HG03378 (cell line): ENCODE data around the gene FCHSD2.
"Not testable (repeated sequence)": the region's sequence is repeated elsewhere in the genome, so short reads cannot be mapped to it uniquely, and the experiment has no call there.

Experiments used
- ATAC-seq: cut with Tn5 transposase; IDR thresholded peaks from one replicate; pipeline ENCODE4 v1.9.1; 2021; ENCODE audit warnings: mild to moderate bottlenecking, moderate library complexity; ENCODE audit not compliant: unreplicated experiment

Gene FCHSD2

DNA sequence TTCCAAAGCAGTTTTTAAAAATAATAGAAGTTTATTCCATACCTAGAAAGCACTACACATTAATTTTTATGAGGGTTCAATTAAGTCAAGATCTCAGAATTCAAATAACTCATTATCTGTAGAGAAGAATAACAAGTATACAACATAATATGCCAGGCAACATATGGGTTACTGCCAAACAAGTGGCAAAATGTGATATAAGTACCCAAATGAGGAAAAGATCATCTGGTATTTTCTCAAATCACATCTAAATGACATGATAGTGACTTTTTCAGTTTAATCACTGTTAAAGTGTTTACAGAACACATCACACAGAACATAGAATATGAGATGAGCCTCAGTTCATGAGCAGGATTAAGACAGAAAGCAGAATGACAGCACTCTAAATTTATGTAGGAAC is 123.3 kb downstream of the FCHSD2 start:
- ATAC-seq: no peak

DNA sequence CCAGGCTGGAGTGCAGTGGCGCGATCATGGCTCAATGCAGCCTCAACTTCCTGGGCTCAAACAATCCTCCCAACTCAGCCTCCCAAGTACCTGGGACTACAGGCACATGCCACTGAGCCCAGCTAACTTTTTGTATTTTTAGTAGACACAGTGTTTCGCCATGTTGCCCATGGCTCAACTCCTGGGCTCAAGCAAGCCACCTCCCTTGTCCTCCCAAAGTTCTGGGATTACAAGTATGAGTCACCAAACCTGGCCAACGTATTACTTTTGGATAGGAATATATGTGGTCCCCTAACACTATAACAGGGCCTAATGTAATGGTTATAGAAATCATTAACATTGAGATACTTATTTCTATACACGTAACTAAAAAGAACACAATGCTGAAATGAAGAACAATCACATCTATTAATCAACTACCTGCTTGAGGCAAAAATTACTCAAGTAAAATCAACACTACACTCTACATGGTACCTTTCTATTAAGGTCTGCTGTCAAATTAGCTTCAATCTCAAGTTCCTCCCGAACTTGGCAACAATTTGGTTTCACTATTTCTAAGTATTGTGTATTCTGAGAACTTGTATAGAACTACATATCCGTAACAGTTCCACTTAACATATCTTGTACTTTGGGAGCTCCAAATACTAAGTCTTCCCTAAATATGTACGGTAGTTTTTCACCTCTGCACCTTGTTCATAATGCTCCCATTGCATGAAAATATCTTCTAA is 124.9 kb downstream of the FCHSD2 start:
- ATAC-seq: no peak

DNA sequence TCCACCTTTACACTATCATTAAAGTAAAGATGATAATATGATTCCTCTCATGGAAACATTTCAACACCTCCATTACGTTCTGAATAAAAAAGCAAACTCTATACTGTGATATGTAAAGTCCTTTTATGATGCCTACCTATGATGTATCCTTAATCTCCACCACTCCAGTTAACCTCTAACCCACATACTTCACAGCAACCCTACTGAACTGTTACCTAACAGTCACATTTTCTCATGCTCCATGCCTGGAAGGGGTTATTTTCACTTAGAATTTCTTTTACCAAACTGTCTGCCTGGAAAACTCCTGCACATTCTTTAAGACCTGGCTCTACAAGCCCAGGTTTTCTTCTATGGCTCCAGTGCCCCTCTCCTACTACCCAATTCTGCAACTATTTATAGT is 129.1 kb downstream of the FCHSD2 start:
- no peak for ATAC-seq

DNA sequence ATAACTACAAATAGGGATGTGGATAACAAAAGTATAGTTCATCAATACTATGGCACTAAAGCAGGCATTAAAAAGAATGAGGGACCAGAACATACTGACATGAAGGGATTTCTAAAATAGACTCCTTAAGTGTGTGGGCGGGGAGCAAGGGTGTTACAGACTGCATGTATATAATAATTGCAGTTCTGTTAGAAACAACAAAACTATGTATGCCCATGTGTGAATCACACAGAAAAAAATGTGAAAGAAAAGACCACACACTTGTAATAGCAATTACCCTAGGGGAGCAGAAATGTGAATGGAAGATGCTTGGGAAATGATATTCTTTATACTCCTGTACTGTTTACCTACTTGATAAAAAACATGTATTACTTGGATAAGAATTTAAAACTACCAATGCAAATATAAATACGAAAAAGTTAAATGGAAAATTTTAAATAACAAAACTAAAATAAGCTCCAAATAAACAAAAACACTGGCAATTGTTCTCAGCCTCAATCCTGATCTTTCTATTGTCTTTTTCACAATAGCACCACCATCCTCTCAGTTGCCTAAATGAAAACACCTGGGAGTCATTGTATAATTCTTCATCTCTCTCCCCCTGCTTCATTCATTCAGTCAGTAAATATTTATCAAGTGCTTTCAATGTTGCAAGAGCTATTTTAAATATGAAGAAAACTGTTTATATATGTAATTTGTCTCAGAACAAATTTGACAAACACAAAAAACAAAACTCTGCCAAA is 129.8 kb downstream of the FCHSD2 start:
- ATAC-seq: no peak

DNA sequence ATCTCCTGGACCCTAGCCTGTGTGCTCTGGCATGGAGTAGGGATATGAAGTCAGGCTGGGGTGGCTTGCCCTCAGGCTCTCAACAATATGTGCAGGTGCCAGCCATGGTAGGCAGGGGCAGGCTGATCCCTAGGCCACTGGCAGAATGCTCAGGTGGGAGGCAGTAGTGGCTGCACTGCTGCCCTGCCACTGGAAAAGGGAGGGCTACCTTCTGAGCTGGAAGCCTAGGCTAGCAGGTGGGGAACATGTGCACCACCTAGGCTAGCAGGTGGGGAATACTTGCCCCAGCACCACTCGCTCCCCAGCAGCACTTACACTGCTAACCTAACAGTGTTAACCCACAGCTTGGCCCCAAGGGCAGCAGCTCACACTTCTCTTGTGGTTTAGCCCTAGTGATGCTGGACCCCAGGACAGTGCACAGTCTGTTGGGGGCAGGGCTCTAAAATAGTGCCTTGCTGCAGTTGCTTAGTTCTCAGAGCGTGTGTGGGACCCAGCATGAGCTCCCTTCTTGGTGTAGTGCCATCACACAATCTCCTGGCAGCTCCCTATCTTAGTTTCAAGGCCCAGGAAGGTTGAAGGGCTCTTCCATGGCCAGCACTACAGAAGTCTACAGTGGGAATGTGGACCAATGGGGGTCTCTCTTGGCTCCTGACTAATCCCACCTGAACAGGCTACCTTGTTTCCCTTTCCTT is 130.8 kb downstream of the FCHSD2 start:
- no peak for ATAC-seq

DNA sequence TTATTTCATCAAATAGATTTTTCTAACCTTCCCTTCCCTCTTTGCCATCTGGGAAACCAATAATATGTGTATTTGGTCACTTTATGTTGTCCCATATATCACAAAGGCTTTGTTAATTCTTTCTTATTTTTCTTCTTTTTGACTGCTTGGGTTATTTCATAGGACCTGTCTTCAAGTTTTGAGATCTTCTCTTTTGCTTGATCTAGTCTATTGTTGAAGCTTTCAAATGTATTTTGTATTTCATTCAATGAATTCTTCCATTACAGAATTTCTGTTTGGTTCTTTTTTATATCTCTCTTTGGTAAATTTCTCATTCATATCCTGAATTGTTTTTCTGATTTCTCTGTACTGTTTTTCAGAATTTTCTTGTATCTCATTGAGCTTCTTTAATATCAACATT is 132.1 kb downstream of the FCHSD2 start:
- no peak for ATAC-seq

DNA sequence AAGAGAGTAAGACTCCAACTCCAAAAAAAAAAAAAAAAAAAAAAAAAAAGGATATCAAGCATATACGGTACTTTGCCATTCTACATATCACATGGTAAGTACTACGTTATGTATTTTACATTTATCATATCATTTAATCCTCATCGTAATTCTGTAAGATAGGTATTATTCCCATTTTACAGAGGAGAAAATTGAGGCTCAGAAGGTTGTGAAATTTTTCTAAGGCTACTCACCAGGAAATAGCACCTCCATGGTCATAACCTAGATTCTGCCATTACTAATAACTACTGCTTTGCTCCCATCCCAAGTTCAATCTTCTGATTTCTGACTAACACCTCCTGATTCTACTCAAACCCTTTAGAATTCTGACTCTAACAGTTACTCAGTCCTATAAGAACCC is 138.0 kb downstream of the FCHSD2 start:
- no peak for ATAC-seq

DNA sequence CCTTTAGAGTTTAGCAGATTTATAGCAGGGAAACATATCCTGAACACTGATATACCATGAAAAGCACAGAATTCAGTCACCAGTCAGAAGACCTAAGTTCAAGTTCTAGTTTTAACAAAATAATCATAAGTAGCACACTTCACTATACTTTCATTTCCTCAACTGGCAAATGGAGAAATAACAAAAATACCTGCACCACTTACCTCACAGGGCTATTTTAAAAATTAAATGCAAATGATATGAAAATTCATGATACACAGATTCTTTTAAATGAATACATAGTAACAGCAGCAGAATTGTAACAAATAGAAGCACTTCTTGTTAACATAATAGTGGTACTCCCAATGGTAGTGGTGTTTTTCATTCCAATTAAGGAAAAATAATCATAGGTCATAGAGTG is 139.0 kb downstream of the FCHSD2 start:
- ATAC-seq: peak; percentile 48

DNA sequence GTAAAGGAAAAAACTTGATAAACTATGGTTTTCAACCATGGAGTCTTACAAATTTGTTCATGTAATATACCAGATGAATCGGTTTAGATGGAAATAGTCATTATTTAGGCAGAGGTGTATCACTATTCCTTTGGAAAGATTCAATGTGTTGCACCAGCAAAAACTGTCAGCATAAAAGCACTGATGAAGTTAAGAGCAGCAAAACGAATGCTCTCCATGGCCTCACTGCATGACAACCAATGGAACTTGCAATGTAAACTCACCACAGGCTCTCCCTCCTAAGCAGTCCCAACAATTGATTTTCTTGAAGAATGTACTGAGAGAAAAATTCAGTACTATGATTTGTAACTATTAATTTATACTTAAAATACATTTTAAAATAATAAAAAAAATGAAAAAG is 139.9 kb downstream of the FCHSD2 start:
- ATAC-seq: no peak

DNA sequence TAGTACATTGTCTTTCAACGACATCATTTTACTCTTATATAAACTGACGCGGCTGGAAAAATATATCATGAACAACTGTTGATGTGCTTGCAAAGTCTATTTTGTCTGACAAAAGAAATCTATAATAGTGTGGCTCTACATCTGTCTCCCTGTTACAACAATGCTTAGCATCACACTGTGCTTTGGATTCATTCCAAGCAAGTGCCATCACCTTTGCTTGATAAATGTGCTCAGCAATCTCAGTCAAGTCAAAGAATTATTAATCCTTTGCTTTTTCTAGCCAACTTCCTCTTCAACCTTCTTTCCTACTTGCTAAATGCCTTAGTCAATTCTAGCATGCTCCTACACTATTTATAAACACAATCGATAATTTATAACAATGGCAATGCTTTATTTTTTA is 140.5 kb downstream of the FCHSD2 start:
- no peak for ATAC-seq

DNA sequence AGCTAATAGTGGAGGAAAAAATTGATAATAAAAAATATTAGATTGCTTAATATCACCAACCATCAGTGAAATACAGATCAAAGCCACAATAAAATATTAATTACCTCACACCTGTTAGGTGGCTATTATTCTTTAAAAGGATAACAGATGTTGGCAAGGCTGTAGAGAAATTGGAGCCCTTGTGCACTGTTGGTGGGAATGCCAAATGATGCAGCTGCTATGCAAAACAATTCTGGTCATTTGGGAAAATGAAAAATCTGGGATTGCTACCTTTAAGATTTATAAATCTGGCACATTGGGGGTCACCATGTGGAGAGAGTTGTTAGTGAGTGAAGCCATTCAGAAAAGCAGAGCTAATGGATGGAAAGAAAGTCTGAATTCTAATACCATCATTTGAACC is 143.4 kb downstream of the FCHSD2 start:
- ATAC-seq: no peak

DNA sequence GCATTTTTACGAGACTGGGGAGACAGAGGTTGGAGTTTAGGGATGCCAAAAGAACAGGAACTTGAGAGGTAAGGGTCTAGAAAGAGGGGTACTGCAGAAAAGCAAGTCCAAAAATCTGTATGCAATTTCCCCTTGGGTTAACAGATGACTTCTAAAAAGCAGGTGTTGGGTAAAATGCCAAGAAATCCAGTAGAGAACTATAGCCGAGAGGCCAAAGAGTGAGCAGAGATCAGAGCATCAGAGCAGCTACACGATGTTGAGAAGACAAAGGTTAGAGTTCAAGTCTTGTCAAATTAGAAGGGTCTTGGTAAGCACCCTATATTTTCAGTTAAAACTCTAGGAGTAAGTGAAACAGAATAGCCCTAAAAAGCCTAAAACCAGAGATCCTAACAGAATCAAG is 145.2 kb downstream of the FCHSD2 start:
- no peak for ATAC-seq

DNA sequence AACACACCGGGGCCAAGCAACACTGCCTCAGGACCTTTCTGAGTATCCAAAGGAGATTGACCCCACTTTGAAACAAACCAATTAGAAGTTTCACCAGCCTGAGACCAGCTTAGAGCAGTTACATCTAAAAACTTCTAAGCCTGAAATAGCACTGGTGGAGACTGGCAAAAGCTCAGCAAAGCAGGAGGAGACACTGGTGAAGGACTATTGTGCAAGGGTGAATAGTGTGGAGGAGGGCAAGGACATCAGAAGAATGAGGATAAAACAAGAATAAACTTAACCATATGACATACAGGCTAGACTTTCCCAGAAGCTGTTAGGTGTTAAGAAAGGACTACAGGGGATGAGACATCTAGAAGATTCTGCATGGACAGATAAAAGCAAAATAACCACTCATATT is 152.4 kb downstream of the FCHSD2 start:
- no peak for ATAC-seq

DNA sequence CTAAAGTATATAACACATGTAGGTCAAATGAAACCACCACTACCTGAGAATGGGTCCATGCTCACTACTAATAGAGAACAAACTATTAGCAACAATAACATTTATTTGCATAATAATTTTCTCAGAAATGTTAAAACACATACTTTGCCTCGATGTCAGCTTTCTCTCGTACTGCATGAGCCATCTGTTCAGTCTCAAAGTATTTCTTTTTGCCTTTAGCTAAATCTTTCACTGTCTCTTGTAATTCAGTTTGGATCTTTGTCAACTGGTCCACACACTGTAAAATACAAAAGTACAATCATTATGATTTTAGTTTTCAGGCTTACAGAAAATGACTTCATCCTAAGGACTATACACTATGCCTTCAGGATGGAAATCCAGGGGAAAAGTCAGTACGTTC is 153.3 kb downstream of the FCHSD2 start:
- ATAC-seq: no peak

DNA sequence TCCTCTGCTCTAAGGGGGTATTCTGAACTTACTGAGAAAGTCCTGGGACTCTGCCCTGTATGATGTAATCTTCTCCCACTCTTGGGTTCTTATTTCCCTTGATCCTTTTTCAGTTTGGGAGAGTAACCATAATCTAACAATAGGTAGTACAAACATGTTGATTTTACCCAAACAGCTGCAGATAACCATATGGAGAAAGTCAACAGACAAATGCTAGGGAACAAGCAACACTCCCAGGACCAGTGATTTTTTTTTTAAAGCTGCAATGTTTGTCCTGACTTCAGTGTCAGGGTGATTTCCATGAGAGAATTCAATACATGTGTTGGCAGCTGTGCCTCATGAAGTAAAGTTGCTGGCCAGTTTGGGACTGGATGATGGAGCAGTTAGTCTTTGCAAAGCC is 156.5 kb downstream of the FCHSD2 start:
- no peak for ATAC-seq

DNA sequence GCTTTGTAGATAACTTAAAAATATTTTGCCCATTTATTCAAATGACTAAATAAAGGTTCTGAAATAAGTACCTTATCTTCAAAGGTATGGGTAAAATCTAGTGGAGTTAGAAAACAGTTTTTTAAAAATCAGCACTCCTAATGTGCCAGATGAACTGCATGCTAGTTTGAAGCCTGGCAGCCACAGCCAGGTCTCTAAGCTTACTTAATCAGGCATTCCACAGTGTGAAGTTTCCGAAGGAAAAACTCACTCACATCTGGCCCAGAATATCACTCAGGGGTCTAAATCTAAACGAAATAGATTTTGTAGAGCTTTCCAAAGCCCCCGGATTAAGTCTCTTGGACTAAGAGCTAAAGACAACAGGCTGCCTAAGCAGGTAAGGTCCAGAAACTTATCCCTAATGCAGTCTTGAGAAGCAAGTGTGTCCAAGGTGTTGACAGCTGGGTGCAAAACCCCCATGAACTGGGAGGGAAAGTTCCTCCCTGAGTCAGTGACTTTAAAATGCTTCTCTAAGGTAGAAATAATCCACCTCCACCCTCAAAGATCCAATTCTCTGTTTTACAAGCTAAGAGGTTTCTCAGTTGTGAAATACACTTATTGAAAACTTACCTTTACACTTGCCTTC is 157.6 kb downstream of the FCHSD2 start:
- ATAC-seq: no peak

DNA sequence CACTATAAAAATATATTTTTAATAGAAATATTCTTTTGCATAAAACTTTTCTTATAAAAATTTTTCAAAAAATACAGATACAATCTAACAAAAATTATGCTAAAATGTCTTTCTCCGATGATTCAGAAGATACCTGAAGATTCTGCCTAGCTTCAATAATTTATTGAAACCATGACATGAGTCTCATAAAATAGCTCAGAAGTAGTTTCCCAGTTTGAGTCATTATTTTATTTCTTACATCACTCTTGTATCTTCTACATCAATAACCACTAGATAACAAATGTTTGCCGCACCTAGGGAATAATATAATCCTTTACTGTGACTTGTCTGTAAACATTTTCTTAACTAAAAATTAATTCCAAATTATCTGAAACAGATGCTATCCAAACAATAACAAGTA is 158.6 kb downstream of the FCHSD2 start:
- no peak for ATAC-seq

DNA sequence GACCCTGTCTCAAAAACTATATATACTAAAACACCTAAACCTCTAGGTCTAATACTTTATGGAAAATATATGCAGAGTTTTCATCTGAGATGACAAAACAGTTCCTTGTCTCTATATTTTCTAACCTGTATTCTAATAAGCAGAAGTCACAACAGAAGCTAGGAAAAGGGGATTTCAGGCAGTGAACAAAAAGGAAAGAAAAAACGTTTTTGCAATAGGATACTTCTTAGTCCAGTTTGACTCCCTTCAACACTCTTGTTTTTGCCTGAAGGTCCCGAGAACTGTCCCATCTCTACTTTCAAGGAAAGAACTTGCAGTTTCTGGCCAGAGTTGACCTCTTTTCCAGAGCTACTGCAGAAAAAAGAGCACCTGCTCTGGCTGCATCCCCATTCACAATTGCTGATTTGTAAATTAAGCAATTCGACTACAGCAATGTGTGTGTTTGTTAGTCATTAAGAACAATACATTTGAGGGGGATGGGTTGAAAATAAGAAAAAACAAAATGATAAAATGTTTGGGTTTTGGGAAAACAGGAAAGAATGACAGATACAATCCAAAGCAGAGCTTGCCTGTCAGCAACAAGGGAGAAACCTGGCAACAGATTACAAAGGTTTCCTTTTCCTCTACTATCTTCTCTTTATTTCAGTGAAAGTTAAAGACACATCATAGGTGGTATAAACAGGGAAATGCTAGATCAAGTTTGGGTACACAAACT is 160.0 kb downstream of the FCHSD2 start:
- no peak for ATAC-seq

DNA sequence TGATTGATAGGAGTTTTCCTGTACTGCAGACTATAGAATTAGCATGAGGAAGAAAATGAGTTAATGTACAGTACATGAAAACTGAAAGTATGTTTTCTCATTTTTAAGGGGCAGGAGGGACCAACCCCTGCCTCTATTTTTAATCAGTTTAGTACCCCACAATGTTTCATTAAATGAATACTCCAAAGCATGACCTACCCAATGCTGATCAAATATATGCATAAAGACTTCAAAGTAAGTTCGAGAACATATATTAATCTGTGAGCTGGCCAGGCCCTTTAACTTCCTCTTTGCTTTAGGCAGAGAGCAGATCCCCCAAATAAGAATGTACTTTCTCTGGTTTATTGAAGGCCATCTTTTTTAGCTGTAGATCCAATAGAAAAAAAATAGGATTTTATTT is 161.0 kb downstream of the FCHSD2 start:
- no peak for ATAC-seq

DNA sequence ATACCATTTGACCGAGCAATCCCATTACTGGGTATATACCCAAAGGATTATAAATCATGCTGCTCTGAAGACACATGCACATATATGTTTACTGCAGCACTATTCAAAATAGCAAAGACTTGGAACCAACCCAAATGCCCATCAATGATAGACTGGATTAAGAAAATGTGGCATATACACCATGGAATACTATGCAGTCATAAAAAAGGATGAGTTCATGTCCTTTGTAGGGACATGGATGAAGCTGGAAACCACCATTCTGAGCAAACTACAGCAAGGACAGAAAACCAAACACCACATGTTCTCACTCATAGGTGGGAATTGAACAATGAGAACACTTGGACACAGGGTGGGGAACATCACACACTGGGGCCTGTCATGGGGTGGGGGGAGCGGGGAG is 164.3 kb downstream of the FCHSD2 start:
- not testable (repeated sequence) for ATAC-seq

DNA sequence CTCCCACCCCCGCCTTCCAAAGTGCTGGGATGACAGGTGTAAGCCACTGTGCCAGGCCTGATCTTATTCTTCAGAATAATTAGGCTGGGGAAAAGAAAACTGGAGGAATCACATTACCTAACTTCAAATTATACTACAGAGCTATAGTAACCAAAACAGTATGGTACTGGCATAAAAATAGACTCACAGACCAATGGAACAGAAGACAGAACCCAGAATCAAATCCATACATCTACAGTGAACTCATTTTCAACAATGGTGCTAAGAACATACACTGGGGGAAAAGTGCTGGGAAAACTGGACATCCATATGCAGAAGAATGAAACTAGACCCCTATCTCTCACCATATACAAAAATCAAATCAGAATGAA is 165.6 kb downstream of the FCHSD2 start:
- not testable (repeated sequence) for ATAC-seq
